CD4-positive, alpha-beta T cell (primary cell): ENCODE measurements around the gene IL2RA. TPM values are rescaled to one million over a fixed set of nuclear protein-coding genes. Genes with fewer than 3 reads are reported as not detected.

Experiments
- ATAC-seq: fragments of 200-7000 bp; cut with Tn5 transposase; one replicate; pipeline ENCODE4 v1.10.0; 2022; ENCODE audit warnings: mild to moderate bottlenecking; ENCODE audit not compliant: poor library complexity
- CTCF ChIA-PET: fragments of 350-600 bp; sonication (Branson Sonifier 250); formaldehyde crosslinking; loops from one replicate; lab custom pipeline; 2021; ENCODE audit warnings: antibody characterized with exemption, inconsistent platforms; lab: Charles Lee
- POLR2A ChIA-PET: fragments of 350-600 bp; sonication (Branson Sonifier 250); formaldehyde crosslinking; loops from one replicate; lab custom pipeline; 2021; ENCODE audit warnings: antibody characterized with exemption, inconsistent platforms; lab: Charles Lee
- DNase-seq, 14 experiments: peaks; one replicate each; pipeline ENCODE4 v3.0.0-alpha.2; 2013 to 2020; ENCODE audit warnings: mixed read lengths in 2 of 14
- H3K27ac ChIP-seq, 2 donors: one replicate each; pipeline versions ENCODE4 v1.5.1 to v1.7.0; 2013; ENCODE audit warnings: low read length in 2 of 2, low read depth in 1 of 2, mild to moderate bottlenecking in 1 of 2
- H3K27me3 ChIP-seq, 2 experiments: 1 replicate in 1 of 2; 2 replicates in 1 of 2; pipeline versions ENCODE4 v1.6.1 to v1.7.0; 2013; ENCODE audit warnings: low read length in 2 of 2, control low read depth in 1 of 2, mild to moderate bottlenecking in 1 of 2, moderate library complexity in 1 of 2; ENCODE audit not compliant: insufficient read depth in 2 of 2, control insufficient read depth in 1 of 2
- H3K36me3 ChIP-seq: one replicate; pipeline ENCODE4 v1.6.1; 2013; ENCODE audit warnings: low read length, control low read depth; ENCODE audit not compliant: insufficient read depth
- H3K4me1 ChIP-seq: one replicate; pipeline ENCODE4 v1.6.1; 2013; ENCODE audit warnings: low read length, control low read depth; ENCODE audit not compliant: insufficient read depth
- H3K4me3 ChIP-seq: one replicate; pipeline ENCODE4 v1.5.1; 2013; ENCODE audit warnings: mild to moderate bottlenecking, low read length, moderate library complexity
- H3K9me3 ChIP-seq, 2 experiments: 1 replicate in 1 of 2; 2 replicates in 1 of 2; pipeline versions ENCODE4 v1.6.1 to v1.7.0; 2013; ENCODE audit warnings: low read length in 2 of 2, mild to moderate bottlenecking in 2 of 2, control low read depth in 1 of 2, moderate library complexity in 1 of 2; ENCODE audit not compliant: control insufficient read depth in 1 of 2, insufficient read depth in 1 of 2
- H3K27ac Mint-ChIP-seq: one replicate; pipeline ENCODE4 v1.8.0; 2020; ENCODE audit warnings: mixed read lengths
- H3K27me3 Mint-ChIP-seq: one replicate; pipeline ENCODE4 v1.8.0; 2021; ENCODE audit warnings: mixed read lengths
- H3K36me3 Mint-ChIP-seq: one replicate; pipeline ENCODE4 v1.8.0; 2021; ENCODE audit warnings: low read depth, mixed read lengths
- H3K4me1 Mint-ChIP-seq: one replicate; pipeline ENCODE4 v1.8.0; 2021; ENCODE audit warnings: low read depth, mixed read lengths
- H3K4me3 Mint-ChIP-seq: one replicate; pipeline ENCODE4 v1.8.0; 2020; ENCODE audit warnings: mild to moderate bottlenecking, mixed read lengths
- H3K9me3 Mint-ChIP-seq: one replicate; pipeline ENCODE4 v1.8.0; 2020; ENCODE audit warnings: mixed read lengths
- intact Hi-C, 2 experiments: fragments of 100-400 bp; cut with DNase I in 1 of 2; cut with micrococcal nuclease in 1 of 2; formaldehyde crosslinking; loops; one replicate each; pipeline versions ENCODE4 v1.15.1 to v1.9.0; 2023 to 2025; cut with DNase I, micrococcal nuclease
- total RNA-seq, 174 experiments: library from RNA in 2 of 174; stranded (reverse) in 2 of 174; gene quantifications; one replicate each; pipeline ENCODE4 v1.2.3 and lab custom pipeline; 2021 to 2026
- TF ChIP-seq, protein P1 (sequence below): fragments of 200-600 bp; IDR thresholded peaks from one replicate; pipeline ENCODE4 v1.8.0; 2022; ENCODE audit warnings: antibody characterized with exemption, mild to moderate bottlenecking

IL2RA gene
- total RNA-seq, 2 experiments from 2014 or later, result 4.9 to 5.4 TPM

DNA sequence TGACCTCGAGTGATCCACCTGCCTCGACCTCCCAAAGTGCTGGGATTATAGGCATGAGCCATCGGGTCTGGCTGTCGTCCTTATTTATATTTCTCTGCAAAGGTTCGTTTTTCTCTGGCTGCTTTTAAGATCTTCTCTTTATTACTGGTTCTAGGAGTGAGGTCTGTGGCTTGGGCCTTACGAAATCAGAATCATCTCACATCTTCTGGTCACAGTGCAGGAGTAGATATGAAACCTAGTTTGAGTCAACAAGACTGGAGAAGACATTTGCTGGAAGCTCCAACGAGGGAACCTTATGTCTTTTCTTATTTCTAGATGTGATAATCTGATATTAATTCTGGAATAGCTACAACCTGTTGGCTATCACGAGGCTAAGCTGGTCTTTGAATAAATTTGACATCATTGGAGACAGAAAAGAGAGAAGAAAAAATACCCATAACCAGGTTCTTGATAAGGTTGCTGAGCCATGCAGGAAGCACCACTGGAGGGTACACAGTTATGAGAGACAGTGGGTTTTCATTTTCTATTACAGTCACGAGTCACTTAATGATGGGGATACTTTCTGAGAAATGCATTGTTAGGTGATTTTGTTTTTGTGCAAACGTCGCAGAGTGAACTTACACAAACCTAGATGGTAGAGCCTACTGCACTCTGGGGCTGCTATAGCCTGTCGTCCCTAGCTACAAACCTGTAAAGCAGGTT, 59.2 kb downstream of the IL2RA start:
- CTCF ChIA-PET, result no interaction called here
- intact Hi-C loops, result no loop called here
- Histone ChIP-seq H3K27ac (no peak overlapping the region), H3K4me3 (no peak overlapping the region), H3K36me3 (no peaks in the 10 kb centered on the region), H3K27me3 (peaks cover 0 to 2% of the 10 kb centered on the region in 2 experiments), H3K9me3 (no peaks in the 10 kb centered on the region), H3K4me1 (peaks cover 9% of the 10 kb centered on the region)
- Mint-ChIP-seq H3K4me1 (peaks cover 21% of the 10 kb centered on the region), H3K27ac (no peak overlapping the region), H3K36me3 (no peaks in the 10 kb centered on the region), H3K27me3 (peaks cover 11% of the 10 kb centered on the region), H3K4me3 (no peak overlapping the region), H3K9me3 (no peaks in the 10 kb centered on the region)
- no peak for ATAC-seq
- POLR2A ChIA-PET, result no interaction called here
- DNase-seq, result no peak
- TF ChIP-seq, protein P1, sequence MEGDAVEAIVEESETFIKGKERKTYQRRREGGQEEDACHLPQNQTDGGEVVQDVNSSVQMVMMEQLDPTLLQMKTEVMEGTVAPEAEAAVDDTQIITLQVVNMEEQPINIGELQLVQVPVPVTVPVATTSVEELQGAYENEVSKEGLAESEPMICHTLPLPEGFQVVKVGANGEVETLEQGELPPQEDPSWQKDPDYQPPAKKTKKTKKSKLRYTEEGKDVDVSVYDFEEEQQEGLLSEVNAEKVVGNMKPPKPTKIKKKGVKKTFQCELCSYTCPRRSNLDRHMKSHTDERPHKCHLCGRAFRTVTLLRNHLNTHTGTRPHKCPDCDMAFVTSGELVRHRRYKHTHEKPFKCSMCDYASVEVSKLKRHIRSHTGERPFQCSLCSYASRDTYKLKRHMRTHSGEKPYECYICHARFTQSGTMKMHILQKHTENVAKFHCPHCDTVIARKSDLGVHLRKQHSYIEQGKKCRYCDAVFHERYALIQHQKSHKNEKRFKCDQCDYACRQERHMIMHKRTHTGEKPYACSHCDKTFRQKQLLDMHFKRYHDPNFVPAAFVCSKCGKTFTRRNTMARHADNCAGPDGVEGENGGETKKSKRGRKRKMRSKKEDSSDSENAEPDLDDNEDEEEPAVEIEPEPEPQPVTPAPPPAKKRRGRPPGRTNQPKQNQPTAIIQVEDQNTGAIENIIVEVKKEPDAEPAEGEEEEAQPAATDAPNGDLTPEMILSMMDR, result no peak

DNA sequence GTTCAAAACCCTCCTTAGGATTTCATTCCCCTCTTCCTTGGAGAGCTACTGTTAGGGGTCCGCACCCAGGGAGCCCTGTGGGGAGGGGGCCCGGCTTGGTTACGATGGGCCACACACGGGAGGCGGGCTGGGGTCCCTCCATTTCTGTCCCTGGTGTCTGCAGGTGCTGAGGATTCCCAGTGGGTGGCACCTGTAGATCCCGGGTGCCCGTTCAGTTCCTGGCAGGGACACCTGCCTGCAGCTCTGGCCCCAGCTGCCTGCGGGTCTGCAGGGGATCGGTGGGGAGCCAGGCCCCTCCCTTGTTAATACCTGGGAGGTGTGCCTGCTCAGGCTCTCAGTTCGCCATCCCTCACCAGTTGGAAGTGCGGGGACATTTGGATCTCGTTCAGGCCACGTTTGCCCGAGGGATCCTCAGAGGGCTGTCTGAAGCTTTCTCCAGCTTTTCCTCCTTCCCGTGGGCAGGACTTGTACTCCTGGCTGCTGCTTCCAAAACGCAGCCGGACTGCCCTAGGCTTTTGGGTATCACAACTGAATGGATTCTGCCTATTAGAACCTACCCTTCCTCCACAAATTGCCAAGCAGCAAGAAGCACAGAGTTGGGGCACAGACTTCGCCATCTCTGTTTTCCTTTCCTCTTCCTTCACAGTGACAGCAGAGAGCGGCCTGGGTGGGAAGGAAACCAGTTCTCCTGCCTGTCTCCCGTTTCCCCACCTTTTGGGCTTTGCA, 62.6 kb downstream of the IL2RA start:
- no peak for ATAC-seq
- ChIA-PET CTCF (no interaction called here), POLR2A (no interaction called here)
- intact Hi-C loops, result no loop called here
- Histone ChIP-seq H3K9me3 (no peaks in the 10 kb centered on the region), H3K4me1 (peaks cover 9% of the 10 kb centered on the region), H3K4me3 (no peak overlapping the region), H3K27ac (no peak overlapping the region), H3K27me3 (no peaks in the 10 kb centered on the region), H3K36me3 (no peaks in the 10 kb centered on the region)
- Mint-ChIP-seq H3K27me3 (no peaks in the 10 kb centered on the region), H3K36me3 (no peaks in the 10 kb centered on the region), H3K4me1 (peaks cover 21% of the 10 kb centered on the region), H3K9me3 (no peaks in the 10 kb centered on the region), H3K4me3 (no peak overlapping the region), H3K27ac (no peak overlapping the region)
- TF ChIP-seq, protein P1, result no peak
- no peak for DNase-seq

DNA sequence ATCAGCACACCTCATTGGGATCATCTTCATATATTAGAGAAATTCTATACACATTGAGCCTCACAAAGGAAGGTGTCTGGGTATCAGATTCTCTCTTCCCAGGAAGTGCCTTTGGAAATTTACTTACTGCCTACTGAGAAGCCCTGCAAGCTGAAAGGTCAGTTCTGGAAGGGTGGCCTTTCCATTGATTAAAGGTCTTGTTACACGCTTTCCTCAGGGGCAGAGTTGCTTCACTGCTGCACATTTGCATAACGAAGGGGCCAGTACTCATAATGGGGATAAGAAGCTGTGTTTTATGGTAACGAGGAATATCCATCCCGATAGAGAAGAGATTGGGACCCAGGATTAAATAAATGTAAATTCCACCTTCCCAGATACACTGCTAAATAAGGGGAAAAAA, 65.5 kb downstream of the IL2RA start:
- peaks cover 15% of the 10 kb centered on the region for H3K4me1 Mint-ChIP-seq
- peaks cover 0 to 3% of the 10 kb centered on the region in 2 experiments for H3K9me3 ChIP-seq
- CTCF ChIA-PET, result no interaction called here
- TF ChIP-seq, protein P1, result no peak
- no peak for DNase-seq
- no peak overlapping the region for H3K27ac Mint-ChIP-seq
- H3K4me3 Mint-ChIP-seq, result no peak overlapping the region
- no peak for ATAC-seq
- H3K36me3 ChIP-seq, result no peaks in the 10 kb centered on the region
- POLR2A ChIA-PET, result no interaction called here
- H3K9me3 Mint-ChIP-seq, result peaks cover 9% of the 10 kb centered on the region
- H3K4me3 ChIP-seq, result no peak overlapping the region
- no peak overlapping the region for H3K27ac ChIP-seq
- intact Hi-C loops, result no loop called here
- H3K36me3 Mint-ChIP-seq, result no peaks in the 10 kb centered on the region
- no peaks in the 10 kb centered on the region for H3K27me3 ChIP-seq
- H3K27me3 Mint-ChIP-seq, result no peaks in the 10 kb centered on the region
- H3K4me1 ChIP-seq, result peaks cover 6% of the 10 kb centered on the region
